Mesendoderm (in vitro differentiated cells): ENCODE measurements around the gene CLEC17A.
A peak's percentile ranks its signal among the peaks of the same experiment; 100 is the strongest.

Source experiments
- DNase-seq: peaks from one replicate; pipeline ENCODE4 v3.0.0; 2013
- H2AK5ac ChIP-seq: 2 replicates; pipeline ENCODE4 v1.6.1; 2013; ENCODE audit warnings: low read length, inconsistent platforms
- H2BK120ac ChIP-seq: 2 replicates; pipeline ENCODE4 v1.6.1; 2013; ENCODE audit warnings: low read depth, mild to moderate bottlenecking, low read length, moderate library complexity, mixed read lengths
- H2BK15ac ChIP-seq: replicated peaks from 2 replicates; pipeline ENCODE4 v1.6.1; 2013; ENCODE audit warnings: low read depth, mild to moderate bottlenecking, moderate library complexity
- H2BK5ac ChIP-seq: 2 replicates; pipeline ENCODE4 v1.6.1; 2013; ENCODE audit warnings: low read length, inconsistent platforms
- H3K18ac ChIP-seq: 2 replicates; pipeline ENCODE4 v1.6.1; 2013; ENCODE audit warnings: mild to moderate bottlenecking, low read length, mixed read lengths
- H3K23ac ChIP-seq: one replicate; pipeline ENCODE4 v1.6.1; 2013; ENCODE audit warnings: low read length
- H3K27ac ChIP-seq: 2 replicates; pipeline ENCODE4 v1.5.1; 2013; ENCODE audit warnings: low read depth, mild to moderate bottlenecking, inconsistent platforms, low read length, moderate library complexity
- H3K27me3 ChIP-seq: 2 replicates; pipeline ENCODE4 v1.6.1; 2013; ENCODE audit warnings: low read length, control low read depth, mild to moderate bottlenecking, inconsistent platforms; ENCODE audit not compliant: insufficient read depth, poor library complexity
- H3K36me3 ChIP-seq: 2 replicates; pipeline ENCODE4 v1.6.1; 2013; ENCODE audit warnings: low read length, inconsistent platforms; ENCODE audit not compliant: control insufficient read depth, insufficient read depth
- H3K4ac ChIP-seq: one replicate; pipeline ENCODE4 v1.6.1; 2013; ENCODE audit warnings: low read depth, mild to moderate bottlenecking, low read length, moderate library complexity
- H3K4me1 ChIP-seq: 2 replicates; pipeline ENCODE4 v1.6.1; 2013; ENCODE audit warnings: low read depth, low read length, inconsistent platforms; ENCODE audit not compliant: control insufficient read depth
- H3K4me2 ChIP-seq: 2 replicates; pipeline ENCODE4 v1.6.1; 2013; ENCODE audit warnings: low read length
- H3K4me3 ChIP-seq: 2 replicates; pipeline ENCODE4 v1.5.1; 2013; ENCODE audit warnings: mild to moderate bottlenecking, low read length
- H3K56ac ChIP-seq: one replicate; pipeline ENCODE4 v1.6.1; 2013; ENCODE audit warnings: low read length
- H3K79me1 ChIP-seq: 2 replicates; pipeline ENCODE4 v1.6.1; 2013; ENCODE audit warnings: low read length, inconsistent platforms
- H3K79me2 ChIP-seq: 2 replicates; pipeline ENCODE4 v1.6.1; 2013; ENCODE audit warnings: mild to moderate bottlenecking, low read length; ENCODE audit not compliant: control insufficient read depth, insufficient read depth
- H3K9ac ChIP-seq: 2 replicates; pipeline ENCODE4 v1.6.1; 2013; ENCODE audit warnings: low read length, inconsistent platforms
- H4K5ac ChIP-seq: one replicate; pipeline ENCODE4 v1.6.1; 2013; ENCODE audit warnings: low read length
- H4K8ac ChIP-seq: one replicate; pipeline ENCODE4 v1.6.1; 2013; ENCODE audit warnings: low read depth, mild to moderate bottlenecking, control low read depth, low read length, moderate library complexity
- WGBS: extraction: QIAGEN DNeasy Blood & Tissue Kit; methylation state at CpG from one replicate; pipeline ENCODE4 v1.1.7; 2013; ENCODE audit warnings: low lambda C conversion rate, missing lambda C conversion rate; ENCODE audit not compliant: insufficient coverage; ENCODE audit errors: extremely low coverage; 5-methylcytosine and 5-hydroxymethylcytosine counted together

CLEC17A gene

GRCh38 chr19:14542711-14543328, 40.1 kb upstream of the CLEC17A start:
- Histone ChIP-seq H3K79me2 (peaks cover 4% of the 10 kb centered on the region), H2AK5ac (no peak overlapping the region), H2BK15ac (no peak overlapping the region), H3K79me1 (peaks cover 20% of the 10 kb centered on the region), H2BK120ac (no peak overlapping the region), H3K4ac (no peak overlapping the region), H3K18ac (no peak overlapping the region), H2BK5ac (no peak overlapping the region), H3K9ac (no peak overlapping the region), H4K8ac (no peak overlapping the region), H3K56ac (no peak overlapping the region), H3K27ac (no peak overlapping the region), H3K23ac (no peak overlapping the region), H4K5ac (no peak overlapping the region), H3K4me3 (no peak overlapping the region), H3K27me3 (no peaks in the 10 kb centered on the region), H3K36me3 (no peaks in the 10 kb centered on the region), H3K4me2 (no peak overlapping the region), H3K4me1 (peaks cover 5% of the 10 kb centered on the region)
- peak; percentile 40 for DNase-seq
- no CpG with 5 or more reads among the region's 7 CpGs for WGBS

DNA sequence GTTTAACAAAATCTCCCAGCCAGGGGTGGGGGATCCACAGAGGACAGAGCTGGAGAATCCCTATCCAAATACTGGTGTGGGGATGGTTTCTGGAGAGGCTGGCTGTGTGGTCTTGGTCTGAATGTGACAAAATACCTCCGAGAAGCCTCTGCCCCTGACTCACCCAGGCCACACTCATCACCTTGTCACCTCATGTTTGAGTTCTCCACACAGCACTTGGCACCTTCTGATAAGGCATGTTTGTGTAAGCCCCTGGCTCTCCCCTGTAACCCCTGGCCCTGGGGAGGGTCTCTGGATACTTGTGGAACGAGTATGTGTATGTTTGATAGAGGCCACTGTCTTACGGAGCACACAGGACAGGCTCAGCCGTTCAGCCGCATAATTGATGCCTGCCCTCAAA, 38.8 kb upstream of the CLEC17A start:
- H3K79me1 ChIP-seq = peaks cover 15% of the 10 kb centered on the region
- peaks cover 1% of the 10 kb centered on the region for H3K4me1 ChIP-seq
- no peak overlapping the region for H2BK5ac ChIP-seq
- H3K4me3 ChIP-seq = no peak overlapping the region
- no peak overlapping the region for H3K4ac ChIP-seq
- no peak overlapping the region for H4K8ac ChIP-seq
- H2AK5ac ChIP-seq = no peak overlapping the region
- no peak overlapping the region for H3K18ac ChIP-seq
- no peak overlapping the region for H3K9ac ChIP-seq
- H4K5ac ChIP-seq = no peak overlapping the region
- H3K4me2 ChIP-seq = no peak overlapping the region
- H3K79me2 ChIP-seq = no peaks in the 10 kb centered on the region
- DNase-seq = peak; percentile 42
- H3K23ac ChIP-seq = no peak overlapping the region
- no CpG with 5 or more reads among the region's 5 CpGs for WGBS
- H3K36me3 ChIP-seq = no peaks in the 10 kb centered on the region
- no peaks in the 10 kb centered on the region for H3K27me3 ChIP-seq
- no peak overlapping the region for H2BK15ac ChIP-seq
- H2BK120ac ChIP-seq = no peak overlapping the region
- H3K27ac ChIP-seq = no peak overlapping the region
- no peak overlapping the region for H3K56ac ChIP-seq

DNA sequence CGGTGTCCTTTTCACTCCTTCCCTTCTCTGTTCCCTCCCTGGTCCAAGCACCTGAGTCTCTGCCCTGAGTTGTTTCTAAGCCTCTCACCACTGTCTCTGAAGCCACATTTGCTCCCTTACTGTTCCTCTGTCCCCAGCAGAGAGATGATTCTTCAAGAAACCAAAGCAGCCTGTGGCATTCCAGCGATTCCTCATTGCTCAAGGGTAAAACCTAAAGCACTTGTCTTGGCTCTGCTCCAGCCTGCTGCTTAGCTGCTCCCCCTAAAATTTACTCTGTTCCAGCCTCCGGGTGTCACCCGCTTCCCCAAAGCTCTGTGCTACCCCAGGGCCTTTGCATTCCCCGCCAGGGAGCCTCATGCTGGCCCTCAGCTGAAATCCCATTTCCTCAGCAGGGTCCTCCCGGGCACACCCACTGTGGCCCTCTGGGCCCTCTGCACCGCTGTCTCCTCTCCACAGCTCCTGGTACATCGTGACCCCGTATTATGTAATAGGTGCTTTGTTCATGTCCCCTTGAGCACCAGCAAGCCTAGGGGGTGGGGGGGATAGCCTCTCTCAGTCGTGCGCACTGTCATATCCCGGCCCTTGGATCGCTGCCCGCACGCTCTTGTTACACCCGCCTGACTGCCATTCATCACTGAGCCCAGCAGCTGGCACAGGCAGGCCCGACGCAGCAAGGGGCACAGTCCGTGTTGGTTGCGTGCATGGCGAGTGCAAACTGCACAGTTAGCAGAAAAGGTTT, 37.7 kb upstream of the CLEC17A start:
- no CpG with 5 or more reads among the region's 21 CpGs for WGBS

GRCh38 chr19:14545716-14546082, 37.2 kb upstream of the CLEC17A start:
- H2BK5ac ChIP-seq = no peak overlapping the region
- no peak overlapping the region for H3K56ac ChIP-seq
- H3K4me2 ChIP-seq = no peak overlapping the region
- no peak overlapping the region for H4K8ac ChIP-seq
- H3K4me1 ChIP-seq = peaks cover 1% of the 10 kb centered on the region
- WGBS = no CpG with 5 or more reads among the region's 9 CpGs
- H3K79me1 ChIP-seq = peaks cover 13% of the 10 kb centered on the region
- H3K27ac ChIP-seq = no peak overlapping the region
- no peak overlapping the region for H3K18ac ChIP-seq
- no peak for DNase-seq
- no peak overlapping the region for H2BK120ac ChIP-seq
- H3K9ac ChIP-seq = no peak overlapping the region
- no peak overlapping the region for H2BK15ac ChIP-seq
- no peaks in the 10 kb centered on the region for H3K27me3 ChIP-seq
- H3K79me2 ChIP-seq = no peaks in the 10 kb centered on the region
- H4K5ac ChIP-seq = no peak overlapping the region
- no peak overlapping the region for H3K4me3 ChIP-seq
- H3K4ac ChIP-seq = no peak overlapping the region
- no peak overlapping the region for H3K23ac ChIP-seq
- no peaks in the 10 kb centered on the region for H3K36me3 ChIP-seq
- no peak overlapping the region for H2AK5ac ChIP-seq

More for the DNA sequence above, 37.7 kb upstream of the CLEC17A start:
- no peak overlapping the region for H3K23ac ChIP-seq
- no peak overlapping the region for H3K4me2 ChIP-seq
- H3K9ac ChIP-seq = no peak overlapping the region
- no peak for DNase-seq
- H2AK5ac ChIP-seq = no peak overlapping the region
- no peaks in the 10 kb centered on the region for H3K36me3 ChIP-seq
- H3K4me3 ChIP-seq = no peak overlapping the region
- H3K56ac ChIP-seq = no peak overlapping the region
- H2BK15ac ChIP-seq = no peak overlapping the region
- H3K18ac ChIP-seq = no peak overlapping the region
- H3K4me1 ChIP-seq = peaks cover 1% of the 10 kb centered on the region
- peaks cover 13% of the 10 kb centered on the region for H3K79me1 ChIP-seq
- H2BK5ac ChIP-seq = no peak overlapping the region
- H3K27ac ChIP-seq = no peak overlapping the region
- no peaks in the 10 kb centered on the region for H3K79me2 ChIP-seq
- no peak overlapping the region for H4K5ac ChIP-seq
- H3K27me3 ChIP-seq = no peaks in the 10 kb centered on the region
- no peak overlapping the region for H2BK120ac ChIP-seq
- H3K4ac ChIP-seq = no peak overlapping the region
- H4K8ac ChIP-seq = no peak overlapping the region

GRCh38 chr19:14550201-14550754, 32.6 kb upstream of the CLEC17A start:
- no peak overlapping the region for H2BK15ac ChIP-seq
- peaks cover 11% of the 10 kb centered on the region for H3K79me1 ChIP-seq
- no peaks in the 10 kb centered on the region for H3K79me2 ChIP-seq
- no peak overlapping the region for H3K23ac ChIP-seq
- no peak overlapping the region for H2BK120ac ChIP-seq
- H3K4me1 ChIP-seq = no peaks in the 10 kb centered on the region
- no peak overlapping the region for H3K9ac ChIP-seq
- no CpG with 5 or more reads among the region's 15 CpGs for WGBS
- no peaks in the 10 kb centered on the region for H3K36me3 ChIP-seq
- no peak overlapping the region for H3K4ac ChIP-seq
- no peak for DNase-seq
- H2AK5ac ChIP-seq = no peak overlapping the region
- H3K18ac ChIP-seq = no peak overlapping the region
- no peak overlapping the region for H4K8ac ChIP-seq
- no peak overlapping the region for H3K27ac ChIP-seq
- H4K5ac ChIP-seq = no peak overlapping the region
- no peak overlapping the region for H3K4me3 ChIP-seq
- H3K4me2 ChIP-seq = no peak overlapping the region
- no peak overlapping the region for H2BK5ac ChIP-seq
- H3K27me3 ChIP-seq = no peaks in the 10 kb centered on the region
- no peak overlapping the region for H3K56ac ChIP-seq
